Neuronal stem cell (in vitro differentiated cells): ENCODE measurements around the gene GALNT15.

Source experiments
- DNase-seq: peaks from one replicate; pipeline ENCODE4 v3.0.0-alpha.2; 2013; ENCODE audit warnings: low spot score
- H2AFZ ChIP-seq: one replicate; pipeline ENCODE4 v1.6.1; 2013; ENCODE audit warnings: mild to moderate bottlenecking, low read length, inconsistent platforms
- H2AK5ac ChIP-seq: 2 replicates; pipeline ENCODE4 v1.6.1; 2013; ENCODE audit warnings: low read depth, mild to moderate bottlenecking, inconsistent platforms, low read length, moderate library complexity, mixed read lengths
- H2BK120ac ChIP-seq: 2 replicates; pipeline ENCODE4 v1.6.1; 2013; ENCODE audit warnings: low read depth, mild to moderate bottlenecking, inconsistent platforms, low read length, moderate library complexity, mixed read lengths
- H2BK12ac ChIP-seq: one replicate; pipeline ENCODE4 v1.6.1; 2013; ENCODE audit warnings: low read length, inconsistent platforms
- H2BK15ac ChIP-seq: 2 replicates; pipeline ENCODE4 v1.6.1; 2013; ENCODE audit warnings: mild to moderate bottlenecking, low read length, inconsistent platforms, mixed read lengths
- H2BK5ac ChIP-seq: one replicate; pipeline ENCODE4 v1.6.1; 2013; ENCODE audit warnings: inconsistent platforms, mild to moderate bottlenecking, low read length, moderate library complexity
- H3K14ac ChIP-seq: one replicate; pipeline ENCODE4 v1.6.1; 2013; ENCODE audit warnings: low read length, inconsistent platforms
- H3K18ac ChIP-seq: 2 replicates; pipeline ENCODE4 v1.6.1; 2013; ENCODE audit warnings: low read length, inconsistent platforms
- H3K23ac ChIP-seq: 2 replicates; pipeline ENCODE4 v1.6.1; 2013; ENCODE audit warnings: low read depth, mild to moderate bottlenecking, mixed read lengths, low read length, inconsistent platforms; ENCODE audit not compliant: poor library complexity
- H3K27ac ChIP-seq: replicated peaks from 3 replicates; pipeline ENCODE4 v1.5.1; 2013; ENCODE audit warnings: low read length, inconsistent platforms
- H3K27me3 ChIP-seq, 3 experiments: 2 replicates each; pipeline ENCODE4 v1.6.1; 2013; ENCODE audit warnings: low read length in 3 of 3, mild to moderate bottlenecking in 2 of 3, inconsistent platforms in 1 of 3, low read depth in 1 of 3, mixed read lengths in 1 of 3, moderate library complexity in 1 of 3; ENCODE audit not compliant: control insufficient read depth in 3 of 3, insufficient read depth in 3 of 3
- H3K36me3 ChIP-seq, 2 donors: replicated peaks in 1 of 2; 2 replicates each; pipeline ENCODE4 v1.6.1; 2013; ENCODE audit warnings: low read length in 2 of 2; ENCODE audit not compliant: control insufficient read depth in 2 of 2, insufficient read depth in 2 of 2
- H3K4ac ChIP-seq: 2 replicates; pipeline ENCODE4 v1.6.1; 2013; ENCODE audit warnings: inconsistent platforms, mild to moderate bottlenecking, low read length, moderate library complexity
- H3K4me1 ChIP-seq, 2 donors: 1 replicate in 1 of 2; 2 replicates in 1 of 2; pipeline ENCODE4 v1.6.1; 2013; ENCODE audit warnings: low read length in 2 of 2, low read depth in 1 of 2; ENCODE audit not compliant: control insufficient read depth in 2 of 2, insufficient read depth in 1 of 2
- H3K4me2 ChIP-seq: one replicate; pipeline ENCODE4 v1.6.1; 2013; ENCODE audit warnings: mild to moderate bottlenecking, low read length, inconsistent platforms; ENCODE audit not compliant: insufficient read depth, poor library complexity, severe bottlenecking
- H3K4me3 ChIP-seq, 2 donors: 2 replicates each; pipeline ENCODE4 v1.5.1; 2013; ENCODE audit warnings: low read length in 2 of 2, mild to moderate bottlenecking in 2 of 2, inconsistent platforms in 1 of 2, moderate library complexity in 1 of 2
- H3K79me1 ChIP-seq: one replicate; pipeline ENCODE4 v1.6.1; 2013; ENCODE audit warnings: low read depth, mild to moderate bottlenecking, inconsistent platforms, low read length, moderate library complexity
- H3K9ac ChIP-seq: one replicate; pipeline ENCODE4 v1.6.1; 2013; ENCODE audit warnings: mild to moderate bottlenecking, low read depth, low read length, inconsistent platforms; ENCODE audit not compliant: poor library complexity
- H3K9me3 ChIP-seq, 2 donors: replicated peaks in 1 of 2; 2 replicates each; pipeline versions ENCODE3 to v1.6.1; 2013; ENCODE audit warnings: low read length in 2 of 2, mild to moderate bottlenecking in 2 of 2, inconsistent platforms in 1 of 2, low read depth in 1 of 2, mixed read lengths in 1 of 2, moderate library complexity in 1 of 2; ENCODE audit not compliant: control insufficient read depth in 2 of 2, insufficient read depth in 1 of 2
- H4K8ac ChIP-seq: one replicate; pipeline ENCODE4 v1.6.1; 2013; ENCODE audit warnings: low read depth, mild to moderate bottlenecking, inconsistent platforms, low read length, moderate library complexity
- H4K91ac ChIP-seq: one replicate; pipeline ENCODE4 v1.6.1; 2013; ENCODE audit warnings: low read length, low read depth, mild to moderate bottlenecking, inconsistent platforms; ENCODE audit not compliant: poor library complexity
- WGBS, 2 donors: extraction: QIAGEN DNeasy Blood & Tissue Kit; methylation state at CpG; one replicate each; pipeline ENCODE4 v1.1.7; 2013; ENCODE audit warnings: missing lambda C conversion rate in 2 of 2, mixed read lengths in 1 of 2; ENCODE audit not compliant: insufficient read length in 2 of 2, insufficient replicate concordance in 1 of 2; ENCODE audit errors: extremely low coverage in 2 of 2; 5-methylcytosine and 5-hydroxymethylcytosine counted together

GALNT15 gene

DNA sequence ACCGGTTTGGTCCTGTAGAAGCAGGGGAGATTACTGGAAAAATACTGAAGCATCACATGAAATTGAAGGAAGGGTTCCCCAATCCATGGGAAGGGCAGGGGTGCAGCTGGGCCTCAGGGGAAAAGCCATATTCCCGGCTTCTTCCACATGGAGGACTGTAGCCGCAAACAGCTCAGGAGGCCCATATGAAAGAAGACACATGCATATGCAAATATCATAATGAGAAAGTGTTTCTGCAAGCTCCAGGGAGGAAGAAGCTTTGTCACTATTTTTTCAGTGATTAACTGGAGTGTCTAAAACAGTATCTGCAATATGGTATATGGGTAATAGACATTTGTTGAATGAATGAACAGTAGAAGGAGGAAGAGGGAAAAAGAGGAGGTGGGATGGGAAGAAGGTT, 71.1 kb downstream of the GALNT15 start:
- Histone ChIP-seq H3K18ac (no peak overlapping the region), H3K4me3 (no peak overlapping the region), H3K9me3 (no peaks in the 10 kb centered on the region), H3K14ac (no peak overlapping the region), H2BK12ac (no peak overlapping the region), H4K91ac (no peak overlapping the region), H2BK5ac (no peak overlapping the region), H3K36me3 (no peaks in the 10 kb centered on the region), H2AFZ (no peak overlapping the region), H3K27ac (no peak overlapping the region), H3K4ac (no peak overlapping the region), H3K79me1 (no peaks in the 10 kb centered on the region), H2BK15ac (no peak overlapping the region), H3K4me2 (no peak overlapping the region), H3K4me1 (no peaks in the 10 kb centered on the region), H3K23ac (no peak overlapping the region), H3K9ac (no peak overlapping the region), H2AK5ac (no peak overlapping the region), H4K8ac (no peak overlapping the region), H2BK120ac (no peak overlapping the region), H3K27me3 (peaks cover 0 to 2% (median 0%) of the 10 kb centered on the region in 3 experiments)
- WGBS, 2 donors, result no CpG with 5 or more reads among the region's 3 CpGs
- DNase-seq, result no peak

DNA sequence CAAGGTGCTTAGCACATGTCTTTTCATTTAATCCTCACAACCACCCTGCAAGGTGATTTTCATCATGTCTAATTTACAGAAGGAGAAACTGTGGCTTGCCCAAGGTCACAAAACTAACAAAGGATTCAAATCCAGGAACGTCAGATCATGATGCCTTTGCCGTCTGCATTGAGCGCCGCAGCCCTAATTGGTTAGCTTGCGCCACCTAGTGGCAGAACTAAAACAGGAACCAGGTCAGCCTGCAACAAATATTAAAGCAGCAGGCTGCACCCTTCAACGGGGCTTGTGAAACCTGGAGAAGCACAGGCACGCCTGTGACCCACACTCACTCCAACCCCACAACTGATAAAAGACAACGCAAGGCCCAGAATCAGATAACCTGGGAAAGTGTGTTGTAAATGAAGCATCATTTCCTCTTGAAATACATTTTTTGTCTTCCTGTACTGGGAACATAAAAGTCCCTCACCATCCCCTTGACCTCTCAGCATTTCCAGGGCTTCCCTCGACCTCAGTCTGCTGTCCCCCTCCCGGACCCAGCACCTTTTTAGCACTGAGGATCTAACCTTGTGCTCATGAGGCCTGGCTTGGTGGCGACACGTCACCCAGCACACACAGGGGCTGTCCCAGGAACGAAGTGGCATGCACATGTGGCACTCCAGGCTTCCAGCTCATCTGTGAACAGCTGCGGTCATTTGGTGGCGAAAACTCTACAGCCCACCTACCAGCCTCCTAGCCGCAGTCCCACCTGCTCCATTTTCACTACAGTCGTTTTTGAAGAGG, 73.0 kb downstream of the GALNT15 start:
- Histone ChIP-seq H4K91ac (no peak overlapping the region), H3K4me3 (no peak overlapping the region), H3K27ac (no peak overlapping the region), H2AFZ (peak overlapping the region; percentile 75), H3K4me2 (no peak overlapping the region), H3K14ac (no peak overlapping the region), H2BK120ac (no peak overlapping the region), H4K8ac (no peak overlapping the region), H3K4me1 (no peaks in the 10 kb centered on the region), H2AK5ac (no peak overlapping the region), H3K4ac (no peak overlapping the region), H3K9me3 (no peaks in the 10 kb centered on the region), H2BK15ac (no peak overlapping the region), H2BK5ac (no peak overlapping the region), H3K23ac (no peak overlapping the region), H2BK12ac (no peak overlapping the region), H3K18ac (no peak overlapping the region), H3K36me3 (no peaks in the 10 kb centered on the region), H3K27me3 (no peaks in the 10 kb centered on the region), H3K9ac (no peak overlapping the region), H3K79me1 (no peaks in the 10 kb centered on the region)
- peak; percentile 80 for DNase-seq
- WGBS, 2 donors, result no CpG with 5 or more reads among the region's 17 CpGs

DNA sequence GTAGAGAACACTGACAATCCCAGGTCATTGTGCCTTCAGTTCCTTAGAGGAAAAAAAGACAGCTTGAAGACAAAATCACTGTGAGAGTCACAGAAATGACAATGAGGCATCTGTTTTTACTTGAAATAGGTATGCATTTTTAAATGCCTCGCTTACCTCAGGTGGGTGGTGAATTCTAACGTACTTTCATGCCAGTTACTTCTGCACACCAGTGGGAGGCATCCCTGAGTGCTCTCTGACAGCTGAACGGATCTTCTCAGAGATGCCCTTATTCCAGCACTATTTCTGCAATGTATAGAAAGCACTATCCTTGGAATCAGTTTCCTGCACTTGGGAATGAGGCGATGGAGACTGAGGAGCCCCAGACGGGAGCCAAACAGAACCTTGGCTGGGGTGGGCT, 74.1 kb downstream of the GALNT15 start:
- Histone ChIP-seq H3K14ac (no peak overlapping the region), H3K4me2 (no peak overlapping the region), H3K27me3 (no peaks in the 10 kb centered on the region), H3K36me3 (no peaks in the 10 kb centered on the region), H3K4me1 (no peaks in the 10 kb centered on the region), H3K9me3 (no peaks in the 10 kb centered on the region), H3K18ac (no peak overlapping the region), H2AFZ (no peak overlapping the region), H3K27ac (no peak overlapping the region), H4K8ac (no peak overlapping the region), H2BK15ac (no peak overlapping the region), H4K91ac (no peak overlapping the region), H2BK5ac (no peak overlapping the region), H3K79me1 (no peaks in the 10 kb centered on the region), H3K4ac (no peak overlapping the region), H2BK12ac (no peak overlapping the region), H3K23ac (no peak overlapping the region), H3K4me3 (no peak overlapping the region), H3K9ac (no peak overlapping the region), H2BK120ac (no peak overlapping the region), H2AK5ac (no peak overlapping the region)
- no CpG with 5 or more reads among the region's 5 CpGs for WGBS, 2 donors
- DNase-seq, result no peak

DNA sequence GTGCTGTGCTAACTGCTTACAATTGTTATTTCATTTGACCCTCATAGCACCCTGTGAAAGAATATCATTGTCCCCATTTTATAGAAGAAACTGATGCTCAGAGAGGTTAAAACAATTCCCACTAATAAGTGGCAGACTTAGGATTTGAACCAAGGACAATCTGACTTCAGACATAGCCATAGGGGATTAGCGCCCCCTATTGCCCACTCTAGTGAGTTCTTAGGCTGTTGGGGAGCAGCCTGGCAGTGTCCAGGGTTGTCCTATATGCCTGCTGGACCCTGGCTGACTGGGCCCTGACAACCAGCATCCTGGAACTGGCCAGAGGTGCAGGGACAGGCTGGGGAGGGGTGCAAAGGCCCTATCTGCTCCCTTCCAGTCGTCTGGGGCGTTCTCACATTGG, 74.9 kb downstream of the GALNT15 start:
- no peak overlapping the region for H2AK5ac ChIP-seq
- H3K18ac ChIP-seq, result no peak overlapping the region
- H2BK12ac ChIP-seq, result no peak overlapping the region
- no peaks in the 10 kb centered on the region for H3K36me3 ChIP-seq
- no peak overlapping the region for H4K91ac ChIP-seq
- no peak overlapping the region for H2AFZ ChIP-seq
- H3K9ac ChIP-seq, result no peak overlapping the region
- H3K27ac ChIP-seq, result no peak overlapping the region
- no CpG with 5 or more reads among the region's 3 CpGs for WGBS, 2 donors
- H3K4ac ChIP-seq, result no peak overlapping the region
- no peak overlapping the region for H3K23ac ChIP-seq
- no peaks in the 10 kb centered on the region for H3K27me3 ChIP-seq
- no peak overlapping the region for H2BK15ac ChIP-seq
- H3K4me3 ChIP-seq, result no peak overlapping the region
- H3K9me3 ChIP-seq, result no peaks in the 10 kb centered on the region
- H4K8ac ChIP-seq, result no peak overlapping the region
- no peak overlapping the region for H2BK5ac ChIP-seq
- H3K4me1 ChIP-seq, result no peaks in the 10 kb centered on the region
- no peak overlapping the region for H2BK120ac ChIP-seq
- H3K79me1 ChIP-seq, result no peaks in the 10 kb centered on the region
- H3K14ac ChIP-seq, result no peak overlapping the region
- peak; percentile 26 for DNase-seq
- no peak overlapping the region for H3K4me2 ChIP-seq
